ENCODE measurements around the gene TMA7.

- no peak for TF ChIP-seq ATF7 (IDR thresholded peaks at IDR 0.05)
- no peak for TF ChIP-seq POLR2AphosphoS2 (IDR thresholded peaks at IDR 0.05; ENCODE audit: low read length)
These were observed 42.0 kb upstream of the TMA7 start for GRCh38 chr3:48397767-48398681.

Data from K562 (cell line).